ENCODE data around the gene KRTAP4-3.

GRCh38 chr17:41125064-41125463 is 43.0 kb downstream of the KRTAP4-3 start:
- TF ChIP-seq, protein P1, sequence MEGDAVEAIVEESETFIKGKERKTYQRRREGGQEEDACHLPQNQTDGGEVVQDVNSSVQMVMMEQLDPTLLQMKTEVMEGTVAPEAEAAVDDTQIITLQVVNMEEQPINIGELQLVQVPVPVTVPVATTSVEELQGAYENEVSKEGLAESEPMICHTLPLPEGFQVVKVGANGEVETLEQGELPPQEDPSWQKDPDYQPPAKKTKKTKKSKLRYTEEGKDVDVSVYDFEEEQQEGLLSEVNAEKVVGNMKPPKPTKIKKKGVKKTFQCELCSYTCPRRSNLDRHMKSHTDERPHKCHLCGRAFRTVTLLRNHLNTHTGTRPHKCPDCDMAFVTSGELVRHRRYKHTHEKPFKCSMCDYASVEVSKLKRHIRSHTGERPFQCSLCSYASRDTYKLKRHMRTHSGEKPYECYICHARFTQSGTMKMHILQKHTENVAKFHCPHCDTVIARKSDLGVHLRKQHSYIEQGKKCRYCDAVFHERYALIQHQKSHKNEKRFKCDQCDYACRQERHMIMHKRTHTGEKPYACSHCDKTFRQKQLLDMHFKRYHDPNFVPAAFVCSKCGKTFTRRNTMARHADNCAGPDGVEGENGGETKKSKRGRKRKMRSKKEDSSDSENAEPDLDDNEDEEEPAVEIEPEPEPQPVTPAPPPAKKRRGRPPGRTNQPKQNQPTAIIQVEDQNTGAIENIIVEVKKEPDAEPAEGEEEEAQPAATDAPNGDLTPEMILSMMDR (IDR thresholded peaks at IDR 0.05): no peak
- TF ChIP-seq EZH2 (IDR thresholded peaks at IDR 0.05): no peak
